HG02981 (cell line): Measurements from ENCODE around the gene TNNT3.
A peak's percentile ranks its signal among the peaks of the same experiment; 100 is the strongest.
"Not testable (repeated sequence)": the region's sequence is repeated elsewhere in the genome, so short reads cannot be mapped to it uniquely, and the experiment has no call there.

Experiments used
- ATAC-seq: cut with Tn5 transposase; IDR thresholded peaks from one replicate; pipeline ENCODE4 v1.9.1; 2021; ENCODE audit warnings: mild to moderate bottlenecking, moderate library complexity; ENCODE audit not compliant: unreplicated experiment

TNNT3 gene

GRCh38 chr11:1880746-1881441 is 38.6 kb upstream of the TNNT3 start:
- ATAC-seq = no peak

DNA sequence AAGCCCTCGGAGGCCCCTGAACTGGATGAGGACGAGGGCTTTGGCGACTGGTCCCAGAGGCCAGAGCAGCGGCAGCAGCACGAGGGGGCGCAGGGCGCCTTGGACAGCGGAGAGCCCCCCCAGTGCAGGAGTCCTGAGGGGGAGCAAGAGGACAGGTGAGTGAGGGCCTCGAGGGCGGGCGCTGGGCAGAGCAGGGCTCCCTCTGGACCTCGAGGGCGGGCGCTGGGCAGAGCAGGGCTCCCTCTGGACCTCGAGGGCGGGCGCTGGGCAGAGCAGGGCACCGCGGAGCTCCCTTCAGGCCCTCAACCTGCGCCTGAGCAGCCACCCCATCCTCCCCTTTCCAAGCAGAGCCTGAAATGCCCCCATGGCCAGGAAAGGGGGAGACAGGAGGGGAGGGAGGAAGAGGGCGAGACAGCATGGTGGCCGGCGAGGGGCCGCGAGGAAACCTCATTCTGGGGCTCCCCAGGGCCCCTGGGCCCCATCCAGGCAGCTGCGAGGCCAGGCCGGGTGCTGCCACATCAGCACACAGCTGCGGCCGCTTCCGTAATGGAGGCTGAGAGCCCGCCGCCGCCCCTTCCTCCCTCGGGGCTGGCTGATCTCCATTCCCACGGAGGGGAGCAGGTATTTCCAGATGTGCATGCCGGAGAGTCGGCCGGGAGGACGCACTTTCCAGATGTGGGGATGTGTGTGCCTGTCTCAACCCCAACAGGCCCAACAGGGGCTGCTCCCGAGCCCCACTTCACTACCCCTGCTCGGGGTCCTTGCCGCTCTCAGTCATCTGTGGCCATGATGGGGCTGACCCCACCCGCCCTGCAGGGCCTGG is 37.9 kb upstream of the TNNT3 start:
- ATAC-seq = peak; percentile 18

- ATAC-seq = peak; percentile 58
Observed at GRCh38 chr11:1882265-1883238, 37.0 kb upstream of the TNNT3 start.

GRCh38 chr11:1883346-1884302 is 35.9 kb upstream of the TNNT3 start:
- ATAC-seq = no peak

DNA sequence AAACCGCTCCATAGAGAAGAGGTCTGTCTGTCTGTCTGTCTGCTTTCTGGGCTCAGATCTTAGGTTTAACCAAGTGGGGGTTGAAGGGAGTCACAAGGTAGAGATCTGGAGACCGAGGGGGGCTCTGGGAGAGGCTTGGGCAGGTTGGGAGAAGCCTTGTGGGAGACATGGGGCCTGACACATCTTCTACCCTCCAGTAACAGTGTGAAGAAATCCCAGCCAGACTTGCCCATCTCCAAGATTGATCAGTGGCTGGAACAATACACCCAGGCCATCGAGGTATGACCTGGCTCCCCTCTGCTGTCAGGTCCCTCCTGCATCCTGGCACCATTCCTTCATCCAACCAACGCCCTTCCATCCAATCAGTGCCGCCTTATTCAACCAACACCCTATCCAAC is 35.2 kb upstream of the TNNT3 start:
- ATAC-seq = no peak

- ATAC-seq = not testable (repeated sequence)
Observed at GRCh38 chr11:1886551-1886950, 33.0 kb upstream of the TNNT3 start.

- ATAC-seq = no peak
Observed at GRCh38 chr11:1887451-1888346, 31.8 kb upstream of the TNNT3 start.

DNA sequence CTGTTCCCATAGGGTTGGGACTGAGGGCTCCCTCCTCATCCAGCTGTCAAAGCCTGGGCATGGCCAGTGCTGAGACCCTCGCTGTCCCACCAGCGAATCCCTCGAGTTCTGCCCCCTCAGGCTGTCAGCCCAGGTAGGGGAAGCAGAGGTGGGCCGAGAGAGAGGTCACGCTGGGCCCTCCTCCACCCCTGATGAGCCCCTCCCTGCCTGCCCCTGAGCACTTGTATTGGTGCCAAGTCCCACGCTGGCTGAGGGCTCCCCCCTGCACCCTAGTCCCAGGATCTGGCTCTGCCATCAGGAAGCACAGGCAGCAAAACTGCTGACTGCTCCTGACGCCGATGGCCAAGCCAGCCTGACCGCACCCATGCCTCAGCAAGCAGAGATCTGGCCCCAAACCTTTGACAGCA is 31.2 kb upstream of the TNNT3 start:
- no peak for ATAC-seq

GRCh38 chr11:1888811-1889210 is 30.7 kb upstream of the TNNT3 start:
- ATAC-seq = no peak

GRCh38 chr11:1889224-1889930 is 30.1 kb upstream of the TNNT3 start:
- no peak for ATAC-seq

GRCh38 chr11:1889941-1890855 is 29.3 kb upstream of the TNNT3 start:
- ATAC-seq = no peak

DNA sequence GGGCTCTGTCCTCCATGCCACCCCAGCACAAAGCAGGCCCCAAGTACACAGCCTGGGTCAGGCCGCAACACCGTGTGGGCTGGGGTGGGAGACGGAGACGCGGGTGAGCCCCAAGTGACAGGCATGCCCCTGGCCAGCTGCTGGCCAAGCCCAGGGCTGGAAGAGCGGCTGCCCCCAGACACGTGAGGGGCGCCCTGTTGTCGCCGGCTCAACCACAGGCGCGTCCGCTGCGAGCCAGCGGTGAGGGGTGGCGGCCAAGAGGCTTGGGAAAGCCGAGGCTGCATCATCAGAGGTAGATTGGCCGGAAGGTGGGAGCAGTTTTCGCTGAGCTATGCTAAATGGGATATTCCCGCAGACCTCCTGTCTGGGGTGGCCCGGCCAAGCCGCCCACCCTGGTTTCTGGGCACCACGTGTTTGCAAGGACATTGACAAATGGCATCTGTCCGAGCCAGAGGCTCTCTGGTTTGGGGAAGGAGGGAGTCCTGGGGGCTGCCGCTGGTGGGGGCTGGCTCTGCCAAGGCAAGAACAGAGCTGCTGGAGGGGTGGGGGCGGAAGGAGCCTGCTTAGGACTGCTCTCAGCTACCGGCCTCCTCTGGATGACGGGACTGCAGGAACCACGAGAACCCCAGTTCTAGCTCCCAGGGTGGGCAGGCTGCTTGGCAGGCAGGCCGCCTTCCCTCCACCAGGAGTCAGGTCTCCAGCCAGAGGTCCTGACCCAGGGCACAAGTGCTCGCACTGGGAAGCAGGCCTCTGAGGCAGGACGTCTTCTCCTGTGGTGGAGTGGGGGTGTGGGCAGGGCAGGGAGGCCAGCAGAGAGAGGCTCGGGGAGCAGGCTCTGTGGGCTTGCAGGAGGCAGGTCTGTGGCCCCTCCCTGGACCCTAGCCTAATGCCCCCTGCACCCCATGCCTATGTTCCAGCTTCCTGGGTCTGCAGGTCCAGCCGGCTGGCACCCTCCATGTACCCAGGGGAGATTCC is 28.4 kb upstream of the TNNT3 start:
- no peak for ATAC-seq

GRCh38 chr11:1891831-1892115 is 27.7 kb upstream of the TNNT3 start, which contains the start of gene PRR33:
PRR33 (minus strand) TSS chr11:1891895; CDS start chr11:1890584, 1,311 bp downstream.
- ATAC-seq = no peak

DNA sequence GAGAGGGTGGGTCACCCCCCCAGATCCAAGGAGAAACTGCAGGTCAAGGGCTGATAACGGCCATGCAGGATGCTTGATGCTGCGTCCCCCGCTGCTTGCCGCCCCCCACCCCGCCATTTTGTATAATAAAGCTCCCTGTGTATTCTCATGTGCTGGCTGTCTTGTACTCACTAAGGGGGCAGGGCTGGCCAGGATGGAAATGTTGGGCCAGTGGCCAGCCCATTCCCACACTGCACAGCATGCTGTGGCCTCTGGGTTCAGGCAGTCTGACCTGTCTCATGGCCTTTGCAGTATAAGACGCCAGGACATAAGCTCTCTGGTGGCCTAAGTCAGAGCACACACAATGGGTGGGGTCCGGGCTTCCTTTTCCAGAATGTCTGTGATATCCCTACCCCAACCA is 27.4 kb upstream of the TNNT3 start:
- ATAC-seq = no peak

DNA sequence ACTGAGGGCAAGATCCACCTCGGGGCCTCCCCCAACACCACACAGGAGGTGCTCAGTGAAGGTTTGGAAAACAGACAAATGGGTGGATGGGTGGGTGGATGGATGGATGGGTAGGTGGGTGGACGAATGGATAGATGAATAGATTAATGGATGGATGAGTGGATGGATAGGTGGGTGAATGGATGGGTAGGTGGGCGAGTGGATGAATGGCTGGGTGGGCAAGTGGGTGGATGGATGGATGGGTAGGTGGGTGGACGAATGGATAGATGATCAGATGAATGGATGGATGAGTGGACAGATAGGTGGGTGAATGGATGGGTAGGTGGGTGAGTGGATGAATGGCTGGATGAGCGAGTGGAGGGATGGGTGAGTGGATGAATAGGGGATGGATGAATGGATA is 26.9 kb upstream of the TNNT3 start:
- ATAC-seq = no peak

GRCh38 chr11:1893581-1894359 is 25.7 kb upstream of the TNNT3 start:
- ATAC-seq = no peak
